Activated CD4-positive, alpha-beta T cell treated with anti-CD3 and anti-CD28 coated beads, Interleukin-2, amount 50 U/mL, for 4 hours (primary cell): ENCODE data around the gene ESPNL.
"Not testable (repeated sequence)": the region's sequence is repeated elsewhere in the genome, so short reads cannot be mapped to it uniquely, and the experiment has no call there.

ENCODE experiments used
- DNase-seq, 2 experiments: peaks; one replicate each; pipeline ENCODE4 v3.0.0-alpha.2; 2020

The ESPNL gene

GRCh38 chr2:238100821-238101771, 956 bp downstream of the ESPNL start:
- no peak for DNase-seq

- no peak for DNase-seq
Observed at GRCh38 chr2:238101891-238102841, 2.0 kb downstream of the ESPNL start.

GRCh38 chr2:238102865-238103264, 2.7 kb downstream of the ESPNL start:
- DNase-seq, result no peak

- no peak for DNase-seq
Observed at GRCh38 chr2:238103465-238104225, 3.5 kb downstream of the ESPNL start.

GRCh38 chr2:238104226-238104690, 4.1 kb downstream of the ESPNL start:
- DNase-seq, result no peak

GRCh38 chr2:238104691-238105371, 4.7 kb downstream of the ESPNL start:
- DNase-seq, result no peak

GRCh38 chr2:238105506-238106338, 5.6 kb downstream of the ESPNL start:
- no peak for DNase-seq

GRCh38 chr2:238106339-238106697, 6.2 kb downstream of the ESPNL start:
- DNase-seq, result no peak

- no peak for DNase-seq
Observed at GRCh38 chr2:238106698-238107524, 6.8 kb downstream of the ESPNL start.

- no peak for DNase-seq
Observed at GRCh38 chr2:238107525-238108422, 7.6 kb downstream of the ESPNL start.

GRCh38 chr2:238108423-238109183, 8.5 kb downstream of the ESPNL start:
- DNase-seq, result no peak

GRCh38 chr2:238113611-238114010, 13.5 kb downstream of the ESPNL start:
- DNase-seq, result no peak

GRCh38 chr2:238114331-238114841, 14.2 kb downstream of the ESPNL start:
- no peak for DNase-seq

- DNase-seq, result no peak
Observed at GRCh38 chr2:238114851-238115660, 14.9 kb downstream of the ESPNL start.

- not testable (repeated sequence) for DNase-seq
Observed at GRCh38 chr2:238115709-238116108, 15.6 kb downstream of the ESPNL start.

- no peak for DNase-seq
Observed at GRCh38 chr2:238116298-238117198, 16.4 kb downstream of the ESPNL start.
